ENCODE measurements around the gene FANCE.

FANCE gene

DNA sequence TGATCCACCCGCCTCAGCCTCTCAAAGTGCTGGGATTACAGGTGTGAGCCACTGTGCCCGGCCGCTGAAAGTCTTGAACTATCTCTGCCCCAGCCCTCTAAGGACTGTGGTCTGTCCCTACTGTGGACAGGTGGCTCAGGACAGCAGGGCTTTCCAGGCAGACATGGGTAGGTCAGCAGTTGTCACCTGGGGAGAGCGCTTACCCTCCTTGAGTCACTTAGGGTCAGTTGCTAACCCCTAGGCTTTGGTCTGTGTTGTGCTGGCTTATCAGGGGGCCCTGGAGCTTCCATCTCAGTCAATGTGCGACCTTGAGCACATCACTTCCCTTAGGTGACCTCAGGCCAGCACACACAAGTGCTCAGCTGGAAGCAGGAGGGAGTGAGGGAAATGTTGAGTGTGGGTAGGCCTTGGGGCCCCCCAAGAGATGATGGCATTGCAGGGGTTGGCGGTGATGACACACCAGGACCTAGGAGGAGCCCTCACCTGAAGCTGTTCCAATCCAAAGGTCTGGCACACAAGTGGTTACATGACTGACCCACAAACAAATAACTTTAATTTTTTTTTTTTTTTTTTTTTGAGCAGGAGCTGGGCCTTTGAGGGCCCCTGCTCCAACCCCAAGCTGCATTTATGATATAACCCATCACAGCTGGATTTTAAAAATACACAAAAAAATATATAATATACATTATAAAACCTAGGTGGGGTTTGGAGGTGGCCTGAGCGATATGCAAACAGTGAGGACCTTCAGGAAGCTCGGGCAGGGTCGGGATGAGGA lies 21.1 kb downstream of the FANCE start:
- H3K4me3 ChIP-seq (ENCODE audit: low read length): no peak overlapping the region
- TF ChIP-seq, protein P1, sequence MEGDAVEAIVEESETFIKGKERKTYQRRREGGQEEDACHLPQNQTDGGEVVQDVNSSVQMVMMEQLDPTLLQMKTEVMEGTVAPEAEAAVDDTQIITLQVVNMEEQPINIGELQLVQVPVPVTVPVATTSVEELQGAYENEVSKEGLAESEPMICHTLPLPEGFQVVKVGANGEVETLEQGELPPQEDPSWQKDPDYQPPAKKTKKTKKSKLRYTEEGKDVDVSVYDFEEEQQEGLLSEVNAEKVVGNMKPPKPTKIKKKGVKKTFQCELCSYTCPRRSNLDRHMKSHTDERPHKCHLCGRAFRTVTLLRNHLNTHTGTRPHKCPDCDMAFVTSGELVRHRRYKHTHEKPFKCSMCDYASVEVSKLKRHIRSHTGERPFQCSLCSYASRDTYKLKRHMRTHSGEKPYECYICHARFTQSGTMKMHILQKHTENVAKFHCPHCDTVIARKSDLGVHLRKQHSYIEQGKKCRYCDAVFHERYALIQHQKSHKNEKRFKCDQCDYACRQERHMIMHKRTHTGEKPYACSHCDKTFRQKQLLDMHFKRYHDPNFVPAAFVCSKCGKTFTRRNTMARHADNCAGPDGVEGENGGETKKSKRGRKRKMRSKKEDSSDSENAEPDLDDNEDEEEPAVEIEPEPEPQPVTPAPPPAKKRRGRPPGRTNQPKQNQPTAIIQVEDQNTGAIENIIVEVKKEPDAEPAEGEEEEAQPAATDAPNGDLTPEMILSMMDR (conservative IDR thresholded peaks at IDR 0.05; ENCODE audit: low read depth, low read length): no peak
- DNase-seq (ENCODE audit: low read depth): no peak

DNA sequence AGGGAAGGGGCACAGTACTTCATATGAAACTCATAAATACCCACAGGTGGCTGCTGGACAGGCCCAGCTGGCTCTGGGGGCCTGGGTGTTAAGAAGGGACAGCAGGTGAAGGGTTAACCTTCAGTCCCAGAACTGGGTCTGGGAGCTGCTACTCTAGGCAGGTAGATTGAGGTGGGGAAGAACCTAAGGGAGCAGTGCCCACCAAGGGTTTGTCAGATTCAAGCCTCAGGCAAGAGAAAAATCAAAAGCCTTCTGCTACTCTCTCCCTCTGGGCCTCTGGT lies 21.7 kb downstream of the FANCE start:
- TF ChIP-seq, protein P1 (conservative IDR thresholded peaks at IDR 0.05; ENCODE audit: low read depth, low read length): no peak
- no peak for DNase-seq (ENCODE audit: low read depth)

DNA sequence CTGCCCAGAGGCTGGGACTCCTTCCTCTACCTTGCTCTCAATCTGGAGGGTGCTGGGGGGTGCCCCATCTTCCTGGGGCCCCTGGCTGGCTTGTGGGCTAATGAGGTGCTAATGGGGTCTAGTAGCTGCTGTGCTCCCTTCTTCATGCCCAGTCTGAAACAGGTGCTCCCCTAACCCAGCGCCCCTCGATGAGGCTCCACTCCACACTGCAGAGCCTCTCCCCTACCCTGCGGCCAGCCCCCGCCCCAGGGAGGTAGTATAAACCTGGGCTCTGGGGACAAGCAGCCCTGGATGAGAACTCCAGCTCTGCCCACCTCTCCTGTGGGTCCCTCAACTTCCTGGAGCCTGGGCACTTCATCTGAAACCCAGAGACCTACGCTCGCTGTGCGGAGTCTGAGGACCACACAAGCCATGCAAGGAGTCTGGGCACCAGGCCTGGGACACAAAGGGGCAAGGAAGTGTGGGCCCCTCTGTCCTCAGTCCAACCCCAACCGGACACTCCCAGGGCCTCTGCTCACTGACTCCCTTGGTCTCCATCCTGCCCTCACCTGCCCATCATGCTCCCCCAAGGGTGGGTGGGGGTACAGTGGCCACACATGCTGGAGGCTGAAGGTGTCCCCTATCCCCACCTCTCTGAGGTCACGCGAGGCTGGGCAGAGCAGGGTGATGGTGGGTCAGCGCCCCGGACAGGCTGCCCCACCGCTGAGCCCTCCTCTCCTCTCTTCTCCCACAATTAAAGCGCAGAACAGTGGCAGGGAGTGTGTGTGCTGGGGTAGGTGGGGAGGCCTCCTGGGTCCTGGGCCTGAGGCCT lies 22.2 kb downstream of the FANCE start:
- H3K4me3 ChIP-seq (ENCODE audit: low read length): no peak overlapping the region
- TF ChIP-seq, protein P1 (conservative IDR thresholded peaks at IDR 0.05; ENCODE audit: low read depth, low read length): no peak
- DNase-seq (ENCODE audit: low read depth): no peak

More for the DNA sequence above, 21.7 kb downstream of the FANCE start:
- H3K4me3 ChIP-seq (ENCODE audit: low read length): no peak overlapping the region

DNA sequence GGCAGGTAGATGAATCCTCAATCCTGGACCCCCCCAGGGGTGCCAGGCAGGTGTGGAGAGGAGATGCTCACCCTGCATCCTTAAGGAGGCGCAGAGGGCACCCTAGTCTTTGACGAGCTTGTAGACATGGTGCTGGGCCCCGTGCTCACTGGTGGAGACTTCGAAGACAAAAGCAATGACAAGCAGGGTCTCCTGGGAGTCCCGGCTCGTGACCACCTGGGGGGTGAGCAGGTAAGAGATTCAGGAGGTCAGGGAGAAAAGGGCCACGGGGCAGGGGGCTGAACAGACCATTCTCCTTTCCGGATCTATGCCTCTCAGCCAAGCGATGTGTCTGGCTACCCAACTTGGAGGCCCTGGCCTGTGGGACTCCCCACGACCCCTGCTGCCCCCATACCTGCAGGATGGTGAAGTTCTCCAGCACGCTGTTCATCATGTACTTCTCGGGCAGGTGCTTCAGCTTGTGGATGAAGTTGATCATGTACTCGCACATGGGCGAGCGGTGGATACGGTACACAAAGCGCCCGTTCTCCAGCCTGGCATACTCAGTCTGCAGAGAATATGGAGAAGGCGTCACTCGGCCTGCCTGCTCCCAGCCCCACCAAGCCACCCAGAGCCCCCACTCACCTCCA lies 22.9 kb downstream of the FANCE start:
- H3K4me3 ChIP-seq (ENCODE audit: low read length): no peak overlapping the region
- DNase-seq (ENCODE audit: low read depth): no peak
- TF ChIP-seq, protein P1 (conservative IDR thresholded peaks at IDR 0.05; ENCODE audit: low read depth, low read length): no peak

DNA sequence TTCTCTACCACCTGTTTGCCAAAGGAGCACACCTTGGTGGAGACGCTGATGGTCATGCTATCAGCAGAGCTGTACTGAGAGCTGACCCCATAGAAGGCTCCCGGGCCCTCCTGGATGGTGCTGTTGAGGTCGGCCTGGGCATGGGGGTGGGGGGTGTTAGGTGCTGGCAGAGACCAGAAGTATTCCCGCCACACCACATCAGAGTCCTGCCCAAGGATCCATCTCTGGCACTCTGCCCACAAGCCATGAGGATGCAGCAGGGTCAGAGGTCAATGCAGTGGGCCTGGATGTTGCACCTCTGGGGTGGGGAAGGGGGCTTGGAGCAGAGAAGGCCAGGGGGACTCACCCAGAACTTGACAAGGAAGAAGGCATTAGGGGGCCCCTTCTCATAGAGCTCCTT lies 23.4 kb downstream of the FANCE start:
- H3K4me3 ChIP-seq (ENCODE audit: low read length): no peak overlapping the region
- TF ChIP-seq, protein P1 (conservative IDR thresholded peaks at IDR 0.05; ENCODE audit: low read depth, low read length): no peak
- DNase-seq (ENCODE audit: low read depth): no peak

DNA sequence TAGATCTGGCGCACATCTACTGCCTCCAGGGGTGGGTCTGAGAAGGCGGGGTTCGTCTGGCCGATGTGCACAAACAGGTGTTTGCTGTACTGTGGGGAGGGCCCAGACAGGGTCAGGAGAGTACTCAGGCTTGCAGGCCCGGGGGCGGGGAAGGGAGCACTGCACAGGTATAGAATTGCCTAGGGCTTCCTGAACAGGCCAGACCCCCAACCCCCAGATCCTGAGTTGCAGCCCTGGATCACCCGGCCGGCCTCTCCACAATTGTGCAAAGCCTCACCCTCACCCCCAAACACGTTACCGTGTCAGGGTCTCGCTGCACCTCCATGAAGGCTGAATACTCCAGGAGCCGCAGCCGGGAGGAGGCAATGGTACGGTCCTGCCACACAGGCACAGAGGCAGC lies 23.9 kb downstream of the FANCE start:
- TF ChIP-seq, protein P1 (conservative IDR thresholded peaks at IDR 0.05; ENCODE audit: low read depth, low read length): no peak
- DNase-seq (ENCODE audit: low read depth): no peak

More for the DNA sequence above, 23.9 kb downstream of the FANCE start:
- no peak overlapping the region for H3K4me3 ChIP-seq (ENCODE audit: low read length)

Data from retinal pigment epithelial cell (primary cell).